Measurements from ENCODE around the gene E2F3.

The E2F3 gene

GRCh38 chr6:20455251-20455940 is 53.7 kb downstream of the E2F3 start:
- in situ Hi-C loops (cut with MboI; ENCODE audit: low sequenced_read_pairs, unreplicated experiment), result no loop called here
- TF ChIP-seq, protein P1, sequence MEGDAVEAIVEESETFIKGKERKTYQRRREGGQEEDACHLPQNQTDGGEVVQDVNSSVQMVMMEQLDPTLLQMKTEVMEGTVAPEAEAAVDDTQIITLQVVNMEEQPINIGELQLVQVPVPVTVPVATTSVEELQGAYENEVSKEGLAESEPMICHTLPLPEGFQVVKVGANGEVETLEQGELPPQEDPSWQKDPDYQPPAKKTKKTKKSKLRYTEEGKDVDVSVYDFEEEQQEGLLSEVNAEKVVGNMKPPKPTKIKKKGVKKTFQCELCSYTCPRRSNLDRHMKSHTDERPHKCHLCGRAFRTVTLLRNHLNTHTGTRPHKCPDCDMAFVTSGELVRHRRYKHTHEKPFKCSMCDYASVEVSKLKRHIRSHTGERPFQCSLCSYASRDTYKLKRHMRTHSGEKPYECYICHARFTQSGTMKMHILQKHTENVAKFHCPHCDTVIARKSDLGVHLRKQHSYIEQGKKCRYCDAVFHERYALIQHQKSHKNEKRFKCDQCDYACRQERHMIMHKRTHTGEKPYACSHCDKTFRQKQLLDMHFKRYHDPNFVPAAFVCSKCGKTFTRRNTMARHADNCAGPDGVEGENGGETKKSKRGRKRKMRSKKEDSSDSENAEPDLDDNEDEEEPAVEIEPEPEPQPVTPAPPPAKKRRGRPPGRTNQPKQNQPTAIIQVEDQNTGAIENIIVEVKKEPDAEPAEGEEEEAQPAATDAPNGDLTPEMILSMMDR (IDR thresholded peaks at IDR 0.05; ENCODE audit: borderline replicate concordance, control extremely low read depth, extremely low read depth, insufficient read depth, missing control alignments), result no peak
- DNase-seq (ENCODE audit: low spot score), result no peak

- DNase-seq (ENCODE audit: low spot score), result no peak
- TF ChIP-seq, protein P1 (IDR thresholded peaks at IDR 0.05; ENCODE audit: borderline replicate concordance, control extremely low read depth, extremely low read depth, insufficient read depth, missing control alignments), result no peak
- in situ Hi-C loops (cut with MboI; ENCODE audit: low sequenced_read_pairs, unreplicated experiment), result no loop called here
Measured at GRCh38 chr6:20458027-20458894, 56.6 kb downstream of the E2F3 start.

DNA sequence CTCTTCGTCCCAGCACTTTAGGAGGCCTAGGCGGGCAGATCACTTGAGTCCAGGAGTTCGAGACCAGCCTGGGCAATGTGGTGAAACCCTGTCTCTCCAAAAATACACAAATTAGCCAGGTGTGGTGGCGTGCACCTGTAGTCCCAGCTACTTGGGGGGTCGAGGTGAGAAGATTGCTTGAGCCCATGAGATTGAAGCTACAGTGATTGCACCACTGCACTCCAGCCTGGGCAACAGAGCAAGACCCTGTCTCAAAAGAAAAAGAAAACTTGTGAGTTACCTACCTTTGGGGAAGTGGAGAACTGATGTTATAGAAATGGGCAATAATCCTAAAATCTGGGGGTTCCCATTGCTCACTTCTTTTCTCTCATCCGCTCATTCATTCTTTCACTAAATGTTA is 58.0 kb downstream of the E2F3 start:
- in situ Hi-C loops (cut with MboI; ENCODE audit: low sequenced_read_pairs, unreplicated experiment), result no loop called here
- DNase-seq (ENCODE audit: low spot score), result no peak

DNA sequence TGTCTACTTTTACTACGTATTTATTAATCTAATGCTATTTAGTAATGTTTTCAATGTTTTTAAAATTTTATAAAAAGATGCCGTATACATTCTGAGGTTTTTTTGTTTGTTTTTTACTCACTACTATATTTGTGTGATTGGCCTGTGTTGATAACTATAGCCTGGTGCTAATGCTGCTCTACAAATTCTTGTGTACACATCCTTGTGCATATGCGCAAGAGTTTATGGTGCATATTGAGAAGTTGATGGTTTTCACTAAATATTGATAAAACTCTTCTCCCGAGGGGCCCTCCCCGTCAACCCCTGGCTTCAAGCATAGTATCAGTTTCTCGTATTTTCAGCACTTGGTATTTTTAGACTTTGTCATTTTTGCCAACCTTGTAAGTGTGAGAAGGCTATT is 59.9 kb downstream of the E2F3 start:
- in situ Hi-C loops (cut with MboI; ENCODE audit: low sequenced_read_pairs, unreplicated experiment), result no loop called here
- DNase-seq (ENCODE audit: low spot score), result no peak

More for the DNA sequence above, 58.0 kb downstream of the E2F3 start:
- TF ChIP-seq, protein P1 (IDR thresholded peaks at IDR 0.05; ENCODE audit: borderline replicate concordance, control extremely low read depth, extremely low read depth, insufficient read depth, missing control alignments), result no peak

GRCh38 chr6:20463396-20463795 is 61.7 kb downstream of the E2F3 start:
- TF ChIP-seq, protein P1 (IDR thresholded peaks at IDR 0.05; ENCODE audit: borderline replicate concordance, control extremely low read depth, extremely low read depth, insufficient read depth, missing control alignments), result no peak
- peak; percentile 37 for DNase-seq (ENCODE audit: low spot score)
- in situ Hi-C loops (cut with MboI; ENCODE audit: low sequenced_read_pairs, unreplicated experiment), result no loop called here

More for the DNA sequence above, 59.9 kb downstream of the E2F3 start:
- TF ChIP-seq, protein P1 (IDR thresholded peaks at IDR 0.05; ENCODE audit: borderline replicate concordance, control extremely low read depth, extremely low read depth, insufficient read depth, missing control alignments), result no peak

DNA sequence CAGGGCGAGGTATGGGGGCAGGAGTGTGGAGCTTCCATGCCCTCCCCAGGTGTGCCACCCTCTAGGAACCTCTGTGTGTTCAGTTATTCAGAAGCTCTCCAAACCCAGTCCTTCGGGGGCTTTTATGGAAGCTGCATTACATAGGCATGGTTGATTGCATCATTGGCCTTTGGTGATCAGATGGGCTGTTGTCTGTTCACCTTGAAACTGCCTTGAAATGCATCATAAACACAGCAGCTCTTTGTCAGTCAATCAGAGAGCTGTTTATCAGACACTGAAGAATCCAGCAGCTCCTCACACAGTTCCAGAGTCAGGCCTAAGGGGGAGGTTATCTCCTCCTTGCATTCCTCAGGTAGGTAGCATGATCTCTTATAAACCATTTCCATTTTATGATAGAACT is 62.4 kb downstream of the E2F3 start:
- TF ChIP-seq, protein P1 (IDR thresholded peaks at IDR 0.05; ENCODE audit: borderline replicate concordance, control extremely low read depth, extremely low read depth, insufficient read depth, missing control alignments), result no peak
- in situ Hi-C loops (cut with MboI; ENCODE audit: low sequenced_read_pairs, unreplicated experiment), result no loop called here
- no peak for DNase-seq (ENCODE audit: low spot score)
